Panc1 (cell line): ENCODE data around the gene INPP5B. TPM values are rescaled to one million over a fixed set of nuclear protein-coding genes. Genes with fewer than 3 reads are reported as not detected.

ENCODE experiments used
- ATAC-seq: fragments of 200-7000 bp; cut with Tn5 transposase; 2 replicates; pipeline ENCODE4 v1.9.1; 2020; ENCODE audit warnings: mild to moderate bottlenecking, moderate library complexity
- BruUV-seq: library from RNA; stranded (reverse); fragments of 400-500 nt; replicated peaks from 2 replicates; lab custom pipeline; 2021; lab: Mats Ljungman, UMichigan
- CTCF ChIA-PET: fragments of 300-600 bp; sonication (Branson Sonifier 250); formaldehyde crosslinking; loops from one replicate; lab custom pipeline; 2022; ENCODE audit warnings: antibody characterized with exemption; lab: Charles Lee
- POLR2A ChIA-PET: fragments of 300-600 bp; sonication (Branson Sonifier 250); formaldehyde crosslinking; loops from one replicate; lab custom pipeline; 2022; ENCODE audit warnings: antibody characterized with exemption; lab: Charles Lee
- DNase-seq: peaks from one replicate; pipeline ENCODE4 v3.0.0-alpha.2; 2010; ENCODE audit warnings: low read depth, low spot score
- H3K27ac ChIP-seq: 2 replicates; pipeline ENCODE4 v1.5.1; 2011; ENCODE audit warnings: mild to moderate bottlenecking, low read length, inconsistent platforms
- H3K27me3 ChIP-seq: fragments of 200-500 bp; sonication (Bioruptor generic); 2 replicates; pipeline ENCODE4 v1.6.0; 2014; ENCODE audit warnings: low read length, inconsistent platforms; ENCODE audit not compliant: control insufficient read depth, insufficient read depth
- H3K36me3 ChIP-seq: fragments of 200-500 bp; sonication (Bioruptor generic); 2 replicates; pipeline ENCODE4 v1.5.1; 2014; ENCODE audit warnings: inconsistent platforms, mild to moderate bottlenecking, low read length, moderate library complexity; ENCODE audit not compliant: control insufficient read depth, insufficient read depth
- H3K4me1 ChIP-seq: 2 replicates; pipeline ENCODE4 v1.5.1; 2011; ENCODE audit warnings: inconsistent platforms, mild to moderate bottlenecking, low read length, moderate library complexity; ENCODE audit not compliant: control insufficient read depth, insufficient read depth
- H3K4me3 ChIP-seq, 2 experiments: 2 replicates each; pipeline ENCODE4 v1.5.1; 2011 to 2012; ENCODE audit warnings: low read depth in 2 of 2, low read length in 2 of 2, mild to moderate bottlenecking in 2 of 2, inconsistent platforms in 1 of 2, moderate library complexity in 1 of 2
- H3K9me3 ChIP-seq: fragments of 200-500 bp; sonication (Bioruptor generic); 2 replicates; pipeline ENCODE4 v1.5.1; 2014; ENCODE audit warnings: low read depth, mild to moderate bottlenecking, inconsistent platforms, low read length, moderate library complexity; ENCODE audit not compliant: control insufficient read depth, insufficient read depth
- CTCF ChIP-seq: fragments of 450-650 bp; IDR thresholded peaks from 2 replicates; pipeline ENCODE4 v1.5.1; 2017; ENCODE audit warnings: mild to moderate bottlenecking
- POLR2AphosphoS5 ChIP-seq: IDR thresholded peaks from 2 replicates; pipeline ENCODE4 v1.6.1; 2012; ENCODE audit warnings: mild to moderate bottlenecking, low read depth, low read length, moderate library complexity
- REST ChIP-seq, 2 experiments: IDR thresholded peaks; 2 replicates each; pipeline ENCODE4 v1.6.1; 2011 to 2012; ENCODE audit warnings: low read depth in 2 of 2, control low read depth in 1 of 2, low read length in 1 of 2, mild to moderate bottlenecking in 1 of 2, moderate library complexity in 1 of 2; ENCODE audit not compliant: insufficient read depth in 1 of 2
- SIN3A ChIP-seq: IDR thresholded peaks from 2 replicates; pipeline ENCODE4 v1.6.1; 2012; ENCODE audit warnings: low read depth, mild to moderate bottlenecking, low read length, moderate library complexity, borderline replicate concordance; ENCODE audit not compliant: insufficient read depth
- TCF7L2 ChIP-seq: IDR thresholded peaks from 2 replicates; pipeline ENCODE4 v1.6.1; 2011; ENCODE audit warnings: mild to moderate bottlenecking, low read depth, low read length, inconsistent platforms
- in situ Hi-C: cut with HindIII; loops from 2 replicates; pipeline ENCODE4 v1.10.0; 2016; ENCODE audit warnings: low sequenced_read_pairs, low pct_unique_long_range_greater_than_20kb
- intact Hi-C: fragments of 100-400 bp; cut with micrococcal nuclease; formaldehyde crosslinking; loops from one replicate; pipeline ENCODE4 v1.10.0; 2022; ENCODE audit not compliant: unreplicated experiment
- total RNA-seq: library from RNA; stranded (reverse); gene quantifications from one replicate; pipeline ENCODE4 v1.2.1, GENCODE V29; 2021; ENCODE audit not compliant: unreplicated experiment

Gene INPP5B
- total RNA-seq, 1 experiment from 2014 or later: 17.7 TPM

DNA sequence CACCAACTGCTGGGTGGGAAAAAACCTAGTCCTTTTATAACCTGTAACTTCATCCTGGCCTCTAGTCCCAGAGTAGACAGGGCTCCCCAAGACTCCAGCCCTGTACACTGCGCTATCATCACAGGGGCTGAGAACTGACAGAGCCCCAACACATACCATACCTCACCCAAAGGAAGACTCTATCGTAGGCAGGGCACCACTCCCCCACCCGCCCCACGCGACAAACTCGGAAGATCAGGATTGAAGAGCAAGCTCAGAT lies 15.8 kb downstream of the INPP5B start:
- DNase-seq: no peak
- peak overlapping the region; percentile 76 for H3K27ac ChIP-seq
- no peaks in the 10 kb centered on the region for H3K9me3 ChIP-seq
- peak overlapping the region; percentile 80 to 81 for H3K4me3 ChIP-seq
- TSS peak; percentile 79 for BruUV-seq
- POLR2A ChIA-PET: interaction anchor here (0.6 to 0.9 kb wide), 2 partner anchors 14 to 15 kb away, joined by 3 to 4 read pairs; no protein-coding TSS in a partner anchor
- TF ChIP-seq POLR2AphosphoS5 (no peak), SIN3A (no peak), TCF7L2 (no peak), REST (IDR thresholded peaks at IDR 0.05; ENCODE audit: insufficient read depth in 1 of 2, low read depth in 2 of 2, low read length in 1 of 2) (no peak), CTCF (no peak)
- H3K27me3 ChIP-seq: no peaks in the 10 kb centered on the region
- intact Hi-C loops: no loop called here
- in situ Hi-C loops: no loop called here
- ATAC-seq: no peak
- CTCF ChIA-PET: interaction anchor here (0.6 to 0.9 kb wide), 3 partner anchors 25 to 71 kb away, joined by 3 to 4 read pairs (median 3); partner anchors contain the start of genes MTF1 and SF3A3
- H3K36me3 ChIP-seq: no peaks in the 10 kb centered on the region
- H3K4me1 ChIP-seq: peaks cover 21% of the 10 kb centered on the region

DNA sequence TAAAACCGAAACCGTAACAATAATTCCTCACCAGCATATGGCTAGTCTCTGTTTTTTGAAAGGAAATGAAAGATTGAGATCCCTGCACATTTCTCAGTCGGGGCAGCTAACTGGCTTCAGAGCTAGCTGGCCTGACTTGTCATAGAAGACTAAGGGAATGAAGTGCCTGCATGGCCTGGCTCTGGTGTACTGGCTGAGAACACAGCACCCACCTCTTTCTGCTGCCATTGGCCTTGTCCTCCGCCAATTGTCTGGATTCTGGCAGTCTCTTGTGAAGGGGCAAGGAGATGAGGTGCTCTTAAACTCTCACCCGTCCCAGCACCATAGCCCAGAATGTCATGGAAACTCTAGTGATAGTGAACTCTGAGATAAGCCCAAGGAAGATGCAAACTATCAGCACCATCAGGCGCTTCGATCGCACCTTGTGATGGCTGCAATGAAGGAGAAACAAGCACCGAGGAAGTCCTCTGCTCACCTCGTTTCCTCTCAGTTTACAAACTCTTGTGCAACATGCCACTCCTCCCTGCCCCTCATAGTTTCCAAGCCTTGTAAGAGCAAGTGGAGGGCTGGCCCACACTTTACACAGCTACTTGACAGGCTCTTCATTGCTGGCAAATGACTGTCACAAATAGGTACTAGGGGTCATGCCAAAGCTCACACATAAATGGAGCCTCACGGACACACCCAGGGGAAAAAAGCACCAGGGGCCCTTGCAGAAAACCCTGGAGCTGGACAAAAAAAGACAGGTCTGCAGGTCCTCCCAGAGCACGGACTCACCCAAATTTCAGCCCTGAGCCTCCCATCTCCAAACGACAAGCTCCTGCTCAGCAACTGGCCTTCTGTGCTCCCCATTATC lies 16.4 kb downstream of the INPP5B start:
- ATAC-seq (no peak), DNase-seq (no peak)
- intact Hi-C loops (no loop called here), in situ Hi-C loops (no loop called here)
- POLR2A ChIA-PET: interaction anchor here (0.5 kb wide), 1 partner anchor 9 kb away, joined by 3 read pairs; no protein-coding TSS in a partner anchor
- Histone ChIP-seq H3K27me3 (no peaks in the 10 kb centered on the region), H3K36me3 (no peaks in the 10 kb centered on the region), H3K4me3 (peak overlapping the region; percentile 80 to 81), H3K27ac (peak overlapping the region; percentile 76), H3K9me3 (no peaks in the 10 kb centered on the region), H3K4me1 (peaks cover 21% of the 10 kb centered on the region)
- no peak for TF ChIP-seq REST (IDR thresholded peaks at IDR 0.05; ENCODE audit: insufficient read depth in 1 of 2, low read depth in 2 of 2, low read length in 1 of 2)
- no peak for TF ChIP-seq CTCF
- no peak for TF ChIP-seq TCF7L2
- no peak for TF ChIP-seq POLR2AphosphoS5
- CTCF ChIA-PET: interaction anchor here (0.6 kb wide), 1 partner anchor 395 kb away, joined by 5 read pairs; no protein-coding TSS in a partner anchor
- no TSS peak for BruUV-seq
